HG02759 (cell line): Measurements from ENCODE around the gene PGM2L1.

Experiments
- ATAC-seq: cut with Tn5 transposase; IDR thresholded peaks from one replicate; pipeline ENCODE4 v1.9.1; 2021; ENCODE audit warnings: mild to moderate bottlenecking, moderate library complexity; ENCODE audit not compliant: unreplicated experiment

The PGM2L1 gene

DNA sequence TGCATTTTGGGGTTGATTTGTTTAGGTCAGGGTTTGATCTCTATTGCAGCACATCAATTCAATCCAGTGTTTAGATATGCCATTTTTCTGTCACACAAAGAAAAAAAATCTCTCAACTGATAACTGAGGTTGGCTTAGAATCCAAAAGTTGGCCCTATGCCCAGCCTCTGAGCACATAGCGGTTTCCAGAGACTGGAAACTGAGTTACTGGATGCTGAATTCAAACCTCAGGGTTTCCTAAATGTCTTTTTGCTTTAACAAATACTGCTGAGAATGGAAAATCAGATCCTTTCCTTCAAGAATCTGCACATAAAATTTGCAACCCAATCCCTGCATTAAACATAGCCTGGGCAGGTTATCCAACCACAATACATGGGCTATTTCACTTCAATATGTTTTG lies 90.8 kb downstream of the PGM2L1 start:
- no peak for ATAC-seq

DNA sequence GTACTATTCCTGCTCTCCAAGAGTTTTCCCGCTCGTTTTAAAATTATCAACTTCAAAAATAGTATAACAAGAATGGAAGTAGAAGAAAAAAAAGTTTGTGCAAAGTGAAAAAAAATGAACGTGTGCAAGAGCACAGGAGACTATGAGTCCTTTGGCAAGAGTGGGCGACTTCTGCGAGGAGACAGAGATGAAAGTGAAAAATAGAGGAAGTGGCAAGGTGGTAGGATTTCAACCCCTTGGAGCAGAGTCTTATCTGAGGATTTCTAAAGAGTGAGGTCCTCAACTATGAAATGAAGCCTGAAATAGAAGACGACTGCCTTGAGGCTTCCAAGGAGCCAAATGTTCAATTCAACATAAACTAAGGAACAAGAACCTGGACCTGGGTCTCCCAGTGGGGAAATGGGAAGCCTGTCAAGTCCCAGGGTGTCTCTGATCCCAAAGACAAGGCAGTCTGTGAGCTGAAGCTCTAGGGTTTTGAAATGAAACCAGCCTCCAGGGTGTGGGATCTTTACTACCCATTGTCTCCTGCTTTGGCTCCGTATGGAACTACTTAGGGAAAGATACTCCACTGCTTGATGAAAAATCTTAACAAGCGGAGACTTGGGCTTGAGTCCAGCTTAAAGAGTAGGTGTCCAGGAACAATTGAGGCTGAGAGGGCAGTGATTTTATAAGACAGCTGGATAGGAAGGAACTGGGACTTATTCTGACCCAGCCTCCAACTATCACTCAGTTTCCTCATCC lies 91.6 kb downstream of the PGM2L1 start:
- ATAC-seq, result no peak

DNA sequence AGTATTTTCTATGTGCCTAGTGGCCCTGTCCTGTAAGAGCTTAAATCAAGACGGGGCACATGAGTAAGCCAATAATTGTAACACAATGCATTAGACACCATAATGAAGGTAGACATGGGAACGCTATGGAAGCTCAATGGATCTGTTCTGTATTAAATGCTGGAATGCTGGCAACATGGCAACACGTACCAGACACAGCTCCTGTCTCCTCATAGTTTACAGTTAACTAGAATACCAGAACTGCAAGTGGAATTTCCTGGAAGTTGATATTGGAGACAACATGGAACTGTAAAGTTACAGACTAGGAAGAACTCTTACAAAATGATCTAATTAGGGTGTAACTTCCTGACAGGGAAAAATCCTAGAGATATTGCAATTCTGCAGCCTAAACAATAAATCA lies 99.2 kb downstream of the PGM2L1 start:
- no peak for ATAC-seq

DNA sequence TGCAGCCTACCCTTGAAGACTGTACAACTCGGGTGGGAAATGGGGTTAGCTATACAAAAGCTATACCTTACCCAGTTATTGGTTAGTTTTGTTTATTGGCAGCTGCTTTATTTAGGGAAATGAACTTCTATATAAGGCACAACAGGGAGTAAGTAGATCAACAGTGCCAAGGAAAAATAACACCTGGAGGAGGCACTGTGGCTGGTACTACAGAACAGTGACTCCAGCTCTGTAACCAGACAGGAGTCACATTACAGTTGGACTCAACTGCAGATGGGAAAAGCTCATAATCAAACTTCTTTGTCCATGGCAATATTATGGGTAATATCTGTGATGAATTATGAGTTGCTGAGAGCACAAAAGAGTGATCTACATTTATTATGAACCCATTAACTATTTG lies 100.7 kb downstream of the PGM2L1 start:
- no peak for ATAC-seq

DNA sequence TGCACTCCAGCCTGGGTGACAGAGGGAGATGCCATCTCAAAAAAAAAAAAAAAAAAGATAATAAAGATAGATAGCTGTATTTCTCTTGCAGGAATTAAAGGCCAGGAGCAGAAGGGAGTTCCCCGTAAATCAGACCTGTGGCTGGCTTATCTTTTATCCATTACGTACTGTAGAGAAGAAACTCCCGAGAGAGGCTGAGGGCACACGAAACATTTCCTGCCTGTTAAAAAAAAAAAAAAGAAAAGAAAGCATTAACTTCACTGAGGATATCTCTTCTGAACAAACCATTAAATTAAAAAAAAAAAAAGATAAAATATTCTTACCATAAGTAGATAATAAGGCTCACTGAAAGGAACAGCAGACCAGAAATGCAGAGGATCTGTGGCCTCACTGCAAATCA lies 109.3 kb downstream of the PGM2L1 start:
- no peak for ATAC-seq

DNA sequence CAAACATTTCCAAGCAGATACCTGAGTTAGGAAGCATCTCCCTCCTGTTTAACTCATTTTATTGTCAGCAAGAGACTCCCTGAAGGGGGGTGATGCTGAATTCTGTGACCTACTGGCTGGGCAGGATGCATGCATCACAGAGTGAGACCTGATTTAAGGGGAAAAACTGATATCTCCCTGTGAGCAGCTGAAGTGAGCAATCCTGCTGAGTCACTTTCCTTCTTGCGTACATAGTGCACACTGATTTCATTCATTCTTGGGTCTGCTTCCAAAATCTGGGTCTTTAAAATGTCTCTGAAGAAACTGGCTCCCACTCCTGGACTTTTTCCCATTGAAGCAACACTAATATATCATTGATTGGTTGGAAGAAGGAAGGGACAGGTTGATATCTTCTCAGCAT lies 110.1 kb downstream of the PGM2L1 start:
- ATAC-seq, result no peak

DNA sequence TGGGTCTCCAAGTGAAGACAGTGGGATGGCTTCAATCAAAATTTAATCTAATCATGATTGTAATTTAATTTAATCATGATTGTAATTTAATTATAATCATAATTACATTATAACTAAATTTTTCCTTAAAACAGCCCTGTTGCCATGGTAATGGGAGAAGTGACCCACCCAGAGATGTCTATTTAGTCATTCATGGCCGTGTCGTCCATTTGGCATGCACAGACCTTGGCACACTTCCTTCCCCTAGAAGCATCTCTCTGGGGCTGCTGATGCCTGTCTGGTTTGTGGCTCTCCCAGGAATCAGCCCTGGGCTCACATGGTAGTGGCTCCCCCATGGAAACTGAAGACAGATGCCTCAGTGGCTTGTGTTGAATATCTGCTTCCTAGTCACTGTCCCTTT lies 113.8 kb downstream of the PGM2L1 start:
- no peak for ATAC-seq

DNA sequence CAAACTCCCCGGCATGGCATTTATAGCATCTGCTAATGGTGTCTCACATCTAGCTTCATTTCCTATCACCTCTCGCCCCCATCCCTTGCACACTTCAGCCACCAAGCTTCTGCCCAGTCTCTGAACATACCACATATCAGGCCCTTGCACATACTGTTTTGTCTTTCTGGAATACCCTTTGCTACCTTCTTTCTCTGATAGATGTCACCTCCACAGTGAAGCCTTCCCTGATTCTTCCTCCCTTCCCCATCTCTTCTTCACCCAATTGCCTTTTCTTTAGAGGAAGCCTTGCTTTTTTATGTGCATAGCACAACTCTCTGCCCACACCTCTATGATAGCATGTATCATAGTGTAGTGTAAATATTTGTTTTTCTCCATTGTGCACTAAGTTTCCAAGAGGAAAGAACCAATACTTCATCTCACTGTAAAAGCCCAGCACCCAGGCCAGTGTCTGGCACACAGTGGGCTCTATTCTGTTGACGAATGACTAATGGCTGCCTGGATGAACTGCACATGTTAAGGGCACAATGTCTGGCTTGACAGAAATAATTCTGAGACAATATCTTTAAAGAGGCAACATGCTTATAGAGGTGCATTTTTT lies 114.6 kb downstream of the PGM2L1 start:
- ATAC-seq, result no peak

DNA sequence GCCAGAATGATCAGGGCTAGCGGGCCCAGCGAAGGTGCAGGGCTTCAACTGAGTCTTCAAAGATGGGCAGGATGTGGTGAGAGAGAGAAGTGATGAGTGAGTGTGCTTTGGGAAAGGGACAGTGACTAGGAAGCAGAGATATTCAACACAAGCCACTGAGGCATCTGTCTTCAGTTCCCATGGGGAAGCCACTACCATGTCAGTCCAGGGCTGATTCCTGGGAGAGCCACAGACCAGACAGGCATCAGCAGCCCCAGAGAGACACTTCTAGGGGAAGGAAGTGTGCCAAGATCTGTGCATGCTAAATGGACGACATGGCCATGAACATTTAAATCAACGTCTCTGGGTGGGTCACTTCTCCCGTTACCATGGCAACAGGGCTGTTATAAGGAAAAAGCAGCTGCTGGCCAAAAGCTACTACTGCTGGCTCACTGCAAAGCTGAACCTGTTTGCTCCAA lies 115.3 kb downstream of the PGM2L1 start:
- ATAC-seq, result no peak

DNA sequence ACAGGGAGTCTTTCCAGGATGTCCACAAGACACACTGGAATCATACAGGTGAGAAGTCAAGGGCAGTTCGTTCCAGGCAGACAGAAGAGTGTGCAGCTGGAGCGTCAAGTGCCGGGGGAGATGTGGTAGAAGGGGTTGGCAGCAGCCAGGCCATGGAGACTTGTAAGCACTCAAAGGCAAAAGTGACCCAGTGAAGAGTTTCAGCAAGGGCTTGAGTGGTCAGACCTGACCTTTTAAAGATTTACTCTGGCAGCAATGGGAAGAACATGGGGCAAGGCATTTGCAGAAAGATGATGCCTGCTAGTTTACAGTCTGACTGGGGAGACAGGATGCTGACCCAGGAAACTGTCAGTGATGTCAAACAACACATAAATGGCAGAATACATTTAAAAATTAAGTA lies 115.8 kb downstream of the PGM2L1 start:
- ATAC-seq, result no peak

DNA sequence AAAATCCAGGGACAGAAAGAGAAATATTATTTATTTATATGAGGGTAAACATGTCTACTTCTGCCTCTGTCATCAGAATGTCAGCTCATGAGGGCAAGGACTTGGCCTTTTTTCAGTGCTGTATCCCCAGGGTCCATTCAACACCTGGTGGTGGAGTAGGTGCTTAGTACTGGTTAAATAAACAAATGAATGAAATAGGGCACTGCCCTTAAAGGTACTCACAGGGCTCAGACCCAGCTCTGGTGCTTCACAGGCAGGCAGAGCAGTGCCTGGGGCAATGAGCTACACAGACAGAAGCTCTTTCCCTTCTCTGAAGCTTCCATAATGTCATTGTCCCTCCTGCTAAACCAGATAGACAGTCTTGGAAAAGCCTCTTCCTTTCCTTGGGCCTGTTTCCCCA lies 117.7 kb downstream of the PGM2L1 start:
- ATAC-seq, result no peak
